Measurements from ENCODE around the gene COG5. TPM values are rescaled to one million over a fixed set of nuclear protein-coding genes. Genes with fewer than 3 reads are reported as not detected.

The COG5 gene
- total and polyA plus RNA-seq, 10 of the 15 experiments (the other 5 are each of a cell fraction or from before 2014, with no cell fraction given), result 5.5 to 27.9 (median 15.6) TPM

DNA sequence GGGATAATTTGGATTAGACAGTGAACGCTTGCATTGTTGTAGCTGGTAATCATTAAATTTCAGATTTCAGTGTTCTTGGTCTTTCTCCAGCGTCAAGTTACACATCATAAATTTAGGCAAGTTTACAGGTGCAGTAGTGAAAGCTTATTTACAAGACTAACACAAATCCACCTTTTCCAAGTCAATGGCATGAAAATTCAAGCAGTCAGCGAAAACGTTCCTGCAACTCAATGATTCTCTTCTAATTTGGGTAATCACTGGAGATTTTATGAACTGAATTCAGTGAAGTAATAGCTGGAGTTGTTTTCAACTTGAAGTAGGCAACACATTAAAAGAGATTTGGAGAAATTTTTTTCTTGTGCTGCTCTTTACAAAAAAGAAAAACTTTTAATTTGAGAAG, 34.2 kb upstream of the COG5 start:
- H3K4me2 ChIP-seq (ENCODE audit: control insufficient read depth, insufficient read depth), result no peak overlapping the region
- no peak overlapping the region for H3K4me3 ChIP-seq
- H3K9me3 ChIP-seq (replicated peaks; ENCODE audit: control insufficient read depth, insufficient read depth, low read length), result no peaks in the 10 kb centered on the region
- ATAC-seq, result no peak
- WGBS (ENCODE audit: insufficient coverage, insufficient replicate concordance, low lambda C conversion rate, missing lambda C conversion rate), result 97% methylated on average over 4 of the region's 4 CpGs
- no peak for DNase-seq (ENCODE audit: low read depth, low spot score)
- no peak overlapping the region for H3K27ac ChIP-seq (ENCODE audit: control insufficient read depth, insufficient read depth)
- CTCF ChIA-PET, result interaction anchor here (0.6 to 1.3 kb wide), 3 partner anchors 8 to 1000 kb away, joined by 3 to 5 read pairs (median 3); no protein-coding TSS in a partner anchor
- RAD21 ChIA-PET (ENCODE audit: unreplicated experiment), result no interaction called here
- peaks cover 0 to 2% of the 10 kb centered on the region in 2 experiments; a peak in 1 of 4 replicates for H3K36me3 ChIP-seq (ENCODE audit: control insufficient read depth in 2 of 2, insufficient read depth in 2 of 2, low read length in 1 of 2)
- TF ChIP-seq MEF2B (IDR thresholded peaks at IDR 0.05; ENCODE audit: partially characterized antibody, poor library complexity, severe bottlenecking), result no peak
- no peak for TF ChIP-seq CBFB (IDR thresholded peaks at IDR 0.05; ENCODE audit: low read depth)
- TF ChIP-seq KDM1A (IDR thresholded peaks at IDR 0.05; ENCODE audit: borderline replicate concordance), result no peak
- no peak for TF ChIP-seq SREBF1 (IDR thresholded peaks at IDR 0.05; ENCODE audit: low read length)
- TF ChIP-seq, protein P1, sequence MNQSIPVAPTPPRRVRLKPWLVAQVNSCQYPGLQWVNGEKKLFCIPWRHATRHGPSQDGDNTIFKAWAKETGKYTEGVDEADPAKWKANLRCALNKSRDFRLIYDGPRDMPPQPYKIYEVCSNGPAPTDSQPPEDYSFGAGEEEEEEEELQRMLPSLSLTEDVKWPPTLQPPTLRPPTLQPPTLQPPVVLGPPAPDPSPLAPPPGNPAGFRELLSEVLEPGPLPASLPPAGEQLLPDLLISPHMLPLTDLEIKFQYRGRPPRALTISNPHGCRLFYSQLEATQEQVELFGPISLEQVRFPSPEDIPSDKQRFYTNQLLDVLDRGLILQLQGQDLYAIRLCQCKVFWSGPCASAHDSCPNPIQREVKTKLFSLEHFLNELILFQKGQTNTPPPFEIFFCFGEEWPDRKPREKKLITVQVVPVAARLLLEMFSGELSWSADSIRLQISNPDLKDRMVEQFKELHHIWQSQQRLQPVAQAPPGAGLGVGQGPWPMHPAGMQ (IDR thresholded peaks at IDR 0.05; ENCODE audit: borderline replicate concordance), result no peak
- TF ChIP-seq ESRRA (IDR thresholded peaks at IDR 0.05; ENCODE audit: low read length), result no peak
- TF ChIP-seq RAD51 (IDR thresholded peaks at IDR 0.05), result no peak
- TF ChIP-seq, protein P2, sequence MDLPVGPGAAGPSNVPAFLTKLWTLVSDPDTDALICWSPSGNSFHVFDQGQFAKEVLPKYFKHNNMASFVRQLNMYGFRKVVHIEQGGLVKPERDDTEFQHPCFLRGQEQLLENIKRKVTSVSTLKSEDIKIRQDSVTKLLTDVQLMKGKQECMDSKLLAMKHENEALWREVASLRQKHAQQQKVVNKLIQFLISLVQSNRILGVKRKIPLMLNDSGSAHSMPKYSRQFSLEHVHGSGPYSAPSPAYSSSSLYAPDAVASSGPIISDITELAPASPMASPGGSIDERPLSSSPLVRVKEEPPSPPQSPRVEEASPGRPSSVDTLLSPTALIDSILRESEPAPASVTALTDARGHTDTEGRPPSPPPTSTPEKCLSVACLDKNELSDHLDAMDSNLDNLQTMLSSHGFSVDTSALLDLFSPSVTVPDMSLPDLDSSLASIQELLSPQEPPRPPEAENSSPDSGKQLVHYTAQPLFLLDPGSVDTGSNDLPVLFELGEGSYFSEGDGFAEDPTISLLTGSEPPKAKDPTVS (IDR thresholded peaks at IDR 0.05; ENCODE audit: low read depth, low read length), result no peak
- TF ChIP-seq SUZ12 (IDR thresholded peaks at IDR 0.05; ENCODE audit: unreplicated experiment), result no peak
- no peak for TF ChIP-seq TARDBP (IDR thresholded peaks at IDR 0.05; ENCODE audit: borderline replicate concordance)
- no peak for TF ChIP-seq RFX5 (IDR thresholded peaks at IDR 0.05; ENCODE audit: low read depth, low read length)
- TF ChIP-seq YBX1 (IDR thresholded peaks at IDR 0.05), result no peak
- TF ChIP-seq, protein P3, sequence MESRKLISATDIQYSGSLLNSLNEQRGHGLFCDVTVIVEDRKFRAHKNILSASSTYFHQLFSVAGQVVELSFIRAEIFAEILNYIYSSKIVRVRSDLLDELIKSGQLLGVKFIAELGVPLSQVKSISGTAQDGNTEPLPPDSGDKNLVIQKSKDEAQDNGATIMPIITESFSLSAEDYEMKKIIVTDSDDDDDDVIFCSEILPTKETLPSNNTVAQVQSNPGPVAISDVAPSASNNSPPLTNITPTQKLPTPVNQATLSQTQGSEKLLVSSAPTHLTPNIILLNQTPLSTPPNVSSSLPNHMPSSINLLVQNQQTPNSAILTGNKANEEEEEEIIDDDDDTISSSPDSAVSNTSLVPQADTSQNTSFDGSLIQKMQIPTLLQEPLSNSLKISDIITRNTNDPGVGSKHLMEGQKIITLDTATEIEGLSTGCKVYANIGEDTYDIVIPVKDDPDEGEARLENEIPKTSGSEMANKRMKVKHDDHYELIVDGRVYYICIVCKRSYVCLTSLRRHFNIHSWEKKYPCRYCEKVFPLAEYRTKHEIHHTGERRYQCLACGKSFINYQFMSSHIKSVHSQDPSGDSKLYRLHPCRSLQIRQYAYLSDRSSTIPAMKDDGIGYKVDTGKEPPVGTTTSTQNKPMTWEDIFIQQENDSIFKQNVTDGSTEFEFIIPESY (IDR thresholded peaks at IDR 0.05), result no peak
- no peak for TF ChIP-seq SIX5 (IDR thresholded peaks at IDR 0.05; ENCODE audit: low read depth, low read length, severe bottlenecking)
- TF ChIP-seq NR2C2 (IDR thresholded peaks at IDR 0.05; ENCODE audit: borderline replicate concordance, control insufficient read depth, insufficient read length, low read depth), result no peak
- no peak for TF ChIP-seq FOXM1 (IDR thresholded peaks at IDR 0.05; ENCODE audit: low read depth, low read length)
- no peak for TF ChIP-seq TCF12 (IDR thresholded peaks at IDR 0.05; ENCODE audit: low read depth, low read length)
- no peak for TF ChIP-seq CHD1 (IDR thresholded peaks at IDR 0.05; ENCODE audit: low read depth, low read length)
- TF ChIP-seq, protein P4, sequence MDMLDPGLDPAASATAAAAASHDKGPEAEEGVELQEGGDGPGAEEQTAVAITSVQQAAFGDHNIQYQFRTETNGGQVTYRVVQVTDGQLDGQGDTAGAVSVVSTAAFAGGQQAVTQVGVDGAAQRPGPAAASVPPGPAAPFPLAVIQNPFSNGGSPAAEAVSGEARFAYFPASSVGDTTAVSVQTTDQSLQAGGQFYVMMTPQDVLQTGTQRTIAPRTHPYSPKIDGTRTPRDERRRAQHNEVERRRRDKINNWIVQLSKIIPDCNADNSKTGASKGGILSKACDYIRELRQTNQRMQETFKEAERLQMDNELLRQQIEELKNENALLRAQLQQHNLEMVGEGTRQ (IDR thresholded peaks at IDR 0.05; ENCODE audit: borderline replicate concordance, low read depth, low read length), result no peak
- no peak for TF ChIP-seq JUNB (IDR thresholded peaks at IDR 0.05)
- intact Hi-C loops (cut with micrococcal nuclease; ENCODE audit: unreplicated experiment), result no loop called here
- in situ Hi-C loops (cut with MboI), result no loop called here
- no peaks in the 10 kb centered on the region for H3K27me3 ChIP-seq (replicated peaks in 1 of 2; ENCODE audit: control insufficient read depth in 2 of 2, insufficient read depth in 2 of 2, low read length in 1 of 2)
- H3K79me2 ChIP-seq (ENCODE audit: control insufficient read depth, insufficient read depth, low read length), result no peaks in the 10 kb centered on the region
- no peak overlapping the region for H2AFZ ChIP-seq (ENCODE audit: control insufficient read depth, low read depth, low read length)
- SMC1A ChIA-PET (ENCODE audit: uncharacterized antibody, unreplicated experiment), result interaction anchor here (0.6 to 1.9 kb wide), 2 partner anchors 11 to 21 kb away, joined by 3 to 6 read pairs; no protein-coding TSS in a partner anchor
- no peaks in the 10 kb centered on the region for H4K20me1 ChIP-seq (ENCODE audit: control insufficient read depth, insufficient read depth)
- POLR2A ChIA-PET, result interaction anchor here (0.6 kb wide), 1 partner anchor 67 kb away, joined by 3 read pairs; no protein-coding TSS in a partner anchor
- no peaks in the 10 kb centered on the region for H3K4me1 ChIP-seq (ENCODE audit: control insufficient read depth, insufficient read depth, low read length)
- H3K9ac ChIP-seq (ENCODE audit: control insufficient read depth, insufficient read depth, low read length), result no peak overlapping the region
- BruUV-seq (replicated peaks), result no TSS peak
- FAIRE-seq, result no peak
